COLO829 (cell line): ENCODE measurements around the gene ALDH3A1.
A peak's percentile ranks its signal among the peaks of the same experiment; 100 is the strongest.

ENCODE experiments used
- DNase-seq: peaks from one replicate; pipeline ENCODE4 v3.0.0; 2012; ENCODE audit warnings: low spot score

Gene ALDH3A1

GRCh38 chr17:19740933-19741332, 7.2 kb downstream of the ALDH3A1 start:
- no peak for DNase-seq

- no peak for DNase-seq
Observed at GRCh38 chr17:19739241-19740201, 8.6 kb downstream of the ALDH3A1 start.

- DNase-seq: no peak
Observed at GRCh38 chr17:19738757-19739156, 9.3 kb downstream of the ALDH3A1 start.

- no peak for DNase-seq
Observed at GRCh38 chr17:19738073-19738449, 10.0 kb downstream of the ALDH3A1 start.

- no peak for DNase-seq
Observed at GRCh38 chr17:19737305-19738072, 10.6 kb downstream of the ALDH3A1 start.

GRCh38 chr17:19736071-19736470, 12.0 kb downstream of the ALDH3A1 start:
- no peak for DNase-seq

- no peak for DNase-seq
Observed at GRCh38 chr17:19733953-19734526, 14.1 kb downstream of the ALDH3A1 start.

- DNase-seq: no peak
Observed at GRCh38 chr17:19731626-19732025, 16.5 kb downstream of the ALDH3A1 start.

GRCh38 chr17:19730843-19731242, 17.3 kb downstream of the ALDH3A1 start:
- DNase-seq: no peak

- DNase-seq: no peak
Observed at GRCh38 chr17:19729900-19730299, 18.2 kb downstream of the ALDH3A1 start.

GRCh38 chr17:19728084-19728495, 20.0 kb downstream of the ALDH3A1 start:
- DNase-seq: no peak

GRCh38 chr17:19727501-19728078, 20.5 kb downstream of the ALDH3A1 start:
- peak; percentile 67 for DNase-seq

GRCh38 chr17:19726631-19727376, 21.3 kb downstream of the ALDH3A1 start:
- DNase-seq: no peak

- no peak for DNase-seq
Observed at GRCh38 chr17:19725486-19725885, 22.6 kb downstream of the ALDH3A1 start.

GRCh38 chr17:19724501-19725420, 23.3 kb downstream of the ALDH3A1 start:
- DNase-seq: peak; percentile 41

- no peak for DNase-seq
Observed at GRCh38 chr17:19723964-19724363, 24.1 kb downstream of the ALDH3A1 start.

GRCh38 chr17:19720631-19721426, 27.3 kb downstream of the ALDH3A1 start:
- DNase-seq: no peak

GRCh38 chr17:19720210-19720475, 28.0 kb downstream of the ALDH3A1 start:
- no peak for DNase-seq

- no peak for DNase-seq
Observed at GRCh38 chr17:19719355-19720209, 28.5 kb downstream of the ALDH3A1 start.
